GM21423 (cell line): ENCODE measurements around the gene KCNJ15.

Experiments used
- ATAC-seq: cut with Tn5 transposase; IDR thresholded peaks from one replicate; pipeline ENCODE4 v1.9.1; 2021; ENCODE audit warnings: mild to moderate bottlenecking, moderate library complexity; ENCODE audit not compliant: unreplicated experiment

Gene KCNJ15

DNA sequence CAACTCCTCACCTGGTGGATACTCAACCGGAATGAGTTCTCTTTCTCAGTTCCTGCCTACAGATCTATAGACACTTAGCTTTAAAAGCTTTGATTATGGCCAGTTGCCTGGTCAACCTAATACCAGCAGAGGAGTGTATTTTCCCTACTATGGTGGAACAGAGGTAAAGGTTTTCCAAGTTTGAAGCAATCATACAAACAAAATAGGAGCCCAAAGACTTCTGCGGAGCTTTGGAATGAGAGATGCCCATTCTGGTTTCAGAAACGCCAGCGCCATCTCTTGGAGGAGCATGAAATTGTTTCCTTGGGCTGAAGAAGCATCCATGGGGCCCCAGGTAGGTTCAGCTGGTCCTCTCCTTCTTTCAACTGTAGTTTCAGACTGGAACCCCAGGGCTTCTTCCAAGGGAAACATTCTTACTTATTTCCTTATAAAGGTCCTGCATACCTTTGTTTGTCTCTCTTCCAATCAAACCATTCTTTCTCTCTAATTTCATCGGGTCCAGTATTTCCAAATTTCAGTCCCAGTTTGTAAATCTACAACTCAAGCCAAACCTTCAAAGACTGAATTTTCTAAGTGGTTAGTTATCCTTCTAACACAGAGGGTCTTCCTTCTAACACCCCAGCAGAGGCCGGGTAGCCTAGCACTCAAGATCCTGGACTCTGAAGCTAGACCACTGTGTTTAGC lies 95.9 kb downstream of the KCNJ15 start:
- ATAC-seq, result no peak

DNA sequence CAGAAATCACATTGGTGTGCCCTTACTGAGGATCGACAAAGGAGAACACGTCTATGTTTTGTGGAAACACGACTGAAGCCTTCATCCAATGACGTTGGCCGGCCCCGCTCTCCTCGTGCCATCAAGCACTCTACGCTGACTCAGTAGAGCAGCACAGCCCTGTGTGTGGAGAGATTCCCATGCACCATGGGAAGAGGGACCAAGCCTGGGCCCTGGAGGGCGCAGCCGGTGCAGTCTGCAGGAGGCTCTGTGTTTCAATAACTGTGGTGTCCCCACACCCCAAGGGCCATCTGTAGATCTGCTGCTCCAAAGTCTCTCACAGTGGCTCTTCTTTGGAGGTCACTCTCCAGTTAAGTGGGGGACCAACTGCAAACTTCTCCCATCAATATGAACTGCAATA lies 97.4 kb downstream of the KCNJ15 start:
- no peak for ATAC-seq

DNA sequence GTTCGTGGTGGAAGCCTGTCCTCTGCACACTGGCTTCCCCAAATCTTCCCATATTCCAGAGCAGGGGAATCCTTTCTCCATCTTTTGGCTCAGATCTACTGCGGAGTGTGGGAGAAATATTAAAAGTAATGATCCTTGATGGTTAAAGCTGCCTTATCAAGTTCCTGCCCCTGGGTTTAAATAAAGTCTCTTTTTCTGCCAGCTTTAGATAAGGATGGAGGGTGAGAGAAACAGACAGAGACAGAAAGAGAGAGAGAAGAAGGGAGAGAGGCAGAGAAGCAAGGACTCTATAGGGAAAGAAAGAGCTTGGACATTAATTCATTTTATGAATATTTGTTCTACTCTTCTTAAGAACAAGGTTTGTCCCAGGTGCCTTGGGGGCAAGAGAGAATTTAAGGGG lies 98.0 kb downstream of the KCNJ15 start:
- ATAC-seq, result no peak

DNA sequence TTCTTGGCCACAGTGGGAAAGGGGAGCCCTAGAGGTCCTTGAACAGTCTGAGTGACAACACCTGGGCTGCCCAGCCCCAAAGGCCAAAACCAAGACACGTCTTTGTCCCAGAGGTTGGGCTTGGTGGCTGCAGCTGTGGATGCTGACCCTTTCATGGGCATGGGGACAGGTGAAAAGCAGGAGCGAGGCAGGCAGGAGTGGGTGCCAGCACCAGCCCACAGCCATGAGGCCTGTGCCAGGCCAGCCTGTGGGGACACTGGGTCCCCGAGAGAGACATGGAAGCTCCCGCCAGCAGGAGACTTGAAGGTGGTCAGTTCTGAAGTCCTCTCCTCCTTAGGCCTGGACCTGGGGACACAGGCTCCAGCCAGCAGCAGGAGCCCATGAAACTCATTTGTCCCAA lies 98.6 kb downstream of the KCNJ15 start:
- no peak for ATAC-seq

DNA sequence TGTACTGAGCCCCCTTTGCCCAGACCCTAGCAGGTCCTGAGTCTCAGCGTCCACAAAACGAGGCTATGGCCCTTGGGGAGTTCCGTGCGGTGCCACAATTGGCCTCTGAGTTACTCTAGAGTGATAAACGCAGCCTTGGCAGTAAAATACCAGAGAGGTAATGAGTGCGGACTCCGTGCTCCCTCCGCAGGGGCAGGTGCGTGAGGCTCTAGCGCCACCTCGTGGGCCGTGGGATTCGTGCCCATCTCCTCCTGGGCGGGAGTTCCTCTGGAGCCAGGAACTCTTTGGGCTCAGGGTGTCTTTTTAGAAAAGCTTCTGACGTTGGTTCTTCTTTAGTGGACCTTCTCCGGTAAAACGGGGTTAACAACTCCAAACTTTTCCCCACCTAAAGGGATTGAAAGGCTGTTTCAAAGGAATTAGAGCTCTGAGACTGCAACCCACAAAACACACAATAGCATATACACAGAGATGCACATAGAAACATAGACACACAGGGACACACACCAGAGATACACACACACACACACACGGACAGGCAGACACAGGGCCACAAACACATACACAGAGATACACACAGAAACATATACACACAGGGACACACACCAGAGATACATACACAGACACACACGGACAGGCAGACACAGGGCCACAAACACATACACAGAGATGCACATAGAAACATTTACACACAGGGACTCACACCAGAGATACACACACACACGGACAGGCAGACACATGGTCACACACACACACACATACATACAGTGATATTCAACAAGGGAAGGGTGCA lies 99.4 kb downstream of the KCNJ15 start:
- ATAC-seq, result no peak
